Keratinocyte (primary cell): Measurements from ENCODE around the gene CLNK.

Experiments
- EZH2 ChIP-seq: IDR thresholded peaks from one replicate; pipeline ENCODE4 v1.6.1; 2012; ENCODE audit warnings: inconsistent platforms, mild to moderate bottlenecking, low read length, moderate library complexity
- TF ChIP-seq, protein P1 (sequence below), 3 experiments: IDR thresholded peaks in 1 of 3; conservative IDR thresholded peaks in 1 of 3; optimal IDR thresholded peaks in 1 of 3; 2 replicates in 2 of 3; 3 replicates in 1 of 3; pipeline versions ENCODE3 to v1.5.1; 2011; ENCODE audit warnings: low read length in 3 of 3, mild to moderate bottlenecking in 3 of 3, moderate library complexity in 2 of 3, control low read depth in 1 of 3, inconsistent platforms in 1 of 3; ENCODE audit not compliant: insufficient read depth in 2 of 3; ENCODE audit errors: extremely low read depth in 1 of 3

DNA sequence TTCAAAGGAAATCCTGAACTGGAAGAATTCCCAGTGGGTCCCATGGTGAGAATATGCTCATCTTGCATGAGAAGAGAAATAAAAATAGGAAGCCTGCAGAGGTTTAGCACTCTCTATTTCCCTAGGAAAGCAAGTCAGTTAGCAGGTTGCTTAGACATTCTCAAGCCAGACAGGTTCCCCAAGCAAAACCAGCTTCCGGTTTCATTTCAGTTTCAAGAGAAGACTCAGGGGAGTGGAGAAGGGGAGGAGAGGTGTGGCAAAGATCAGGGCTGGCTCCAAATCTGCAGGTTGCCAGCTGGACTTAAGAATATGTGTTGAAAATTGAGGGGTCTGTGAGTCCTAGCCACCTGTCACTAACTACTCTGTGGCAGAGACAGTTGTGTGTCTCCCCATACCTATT, 107.5 kb downstream of the CLNK start:
- TF ChIP-seq, protein P1, sequence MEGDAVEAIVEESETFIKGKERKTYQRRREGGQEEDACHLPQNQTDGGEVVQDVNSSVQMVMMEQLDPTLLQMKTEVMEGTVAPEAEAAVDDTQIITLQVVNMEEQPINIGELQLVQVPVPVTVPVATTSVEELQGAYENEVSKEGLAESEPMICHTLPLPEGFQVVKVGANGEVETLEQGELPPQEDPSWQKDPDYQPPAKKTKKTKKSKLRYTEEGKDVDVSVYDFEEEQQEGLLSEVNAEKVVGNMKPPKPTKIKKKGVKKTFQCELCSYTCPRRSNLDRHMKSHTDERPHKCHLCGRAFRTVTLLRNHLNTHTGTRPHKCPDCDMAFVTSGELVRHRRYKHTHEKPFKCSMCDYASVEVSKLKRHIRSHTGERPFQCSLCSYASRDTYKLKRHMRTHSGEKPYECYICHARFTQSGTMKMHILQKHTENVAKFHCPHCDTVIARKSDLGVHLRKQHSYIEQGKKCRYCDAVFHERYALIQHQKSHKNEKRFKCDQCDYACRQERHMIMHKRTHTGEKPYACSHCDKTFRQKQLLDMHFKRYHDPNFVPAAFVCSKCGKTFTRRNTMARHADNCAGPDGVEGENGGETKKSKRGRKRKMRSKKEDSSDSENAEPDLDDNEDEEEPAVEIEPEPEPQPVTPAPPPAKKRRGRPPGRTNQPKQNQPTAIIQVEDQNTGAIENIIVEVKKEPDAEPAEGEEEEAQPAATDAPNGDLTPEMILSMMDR (optimal IDR thresholded peaks at IDR 0.05 in 1 of 3, IDR thresholded peaks at IDR 0.05 in 1 of 3, conservative IDR thresholded peaks at IDR 0.05 in 1 of 3; ENCODE audit: extremely low read depth in 1 of 3, insufficient read depth in 2 of 3, low read length in 3 of 3): no peak
- TF ChIP-seq EZH2: no peak
